Neural cell (in vitro differentiated cells): ENCODE data around the gene OGFOD3. TPM values are rescaled to one million over a fixed set of nuclear protein-coding genes. Genes with fewer than 3 reads are reported as not detected.

Experiments used
- H2AFZ ChIP-seq: fragments of 200-600, 300-800 bp; sonication (generic), shearing (Covaris generic); 2 replicates; pipeline ENCODE4 v1.6.0; 2014; ENCODE audit warnings: low read depth, mild to moderate bottlenecking, antibody characterized with exemption, low read length, moderate library complexity
- H3F3A ChIP-seq: fragments of 200-600 bp; shearing (Covaris generic); 2 replicates; pipeline ENCODE4 v1.6.1; 2016; ENCODE audit warnings: mild to moderate bottlenecking, moderate library complexity, mixed read lengths, antibody characterized with exemption, low read length; ENCODE audit not compliant: insufficient read depth, poor library complexity, severe bottlenecking
- H3K27ac ChIP-seq: fragments of 200-600, 300-800 bp; sonication (generic), shearing (Covaris generic); 2 replicates; pipeline ENCODE4 v1.5.1; 2014; ENCODE audit warnings: mild to moderate bottlenecking, low read length, moderate library complexity
- H3K27me3 ChIP-seq: fragments of 300-800, 200-600 bp; sonication (generic), shearing (Covaris generic); 2 replicates; pipeline ENCODE4 v1.6.0; 2014; ENCODE audit warnings: mild to moderate bottlenecking, low read depth, low read length, moderate library complexity; ENCODE audit not compliant: insufficient read depth
- H3K36me3 ChIP-seq: fragments of 300-800, 200-600 bp; sonication (generic), shearing (Covaris generic); 2 replicates; pipeline ENCODE4 v1.5.1; 2014; ENCODE audit warnings: mild to moderate bottlenecking, antibody characterized with exemption, low read length, moderate library complexity; ENCODE audit not compliant: insufficient read depth
- H3K4me2 ChIP-seq: fragments of 300-800, 200-600 bp; sonication (generic), shearing (Covaris generic); 2 replicates; pipeline ENCODE4 v1.6.0; 2014; ENCODE audit warnings: mild to moderate bottlenecking, low read length
- H3K4me3 ChIP-seq: fragments of 300-800, 200-600 bp; sonication (generic), shearing (Covaris generic); 2 replicates; pipeline ENCODE4 v1.5.1; 2014; ENCODE audit warnings: mild to moderate bottlenecking, low read length, moderate library complexity
- H3K79me2 ChIP-seq: fragments of 200-600 bp; shearing (Covaris generic); replicated peaks from 2 replicates; pipeline ENCODE4 v1.6.0; 2014; ENCODE audit warnings: mild to moderate bottlenecking, low read length, moderate library complexity; ENCODE audit not compliant: insufficient read depth
- H3K9ac ChIP-seq: fragments of 300-800, 200-600 bp; sonication (generic), shearing (Covaris generic); 2 replicates; pipeline ENCODE4 v1.6.1; 2016; ENCODE audit warnings: mild to moderate bottlenecking, low read length, mixed read lengths
- H3K9me2 ChIP-seq: fragments of 200-600 bp; shearing (Covaris generic); 2 replicates; pipeline ENCODE4 v1.6.1; 2016; ENCODE audit warnings: mild to moderate bottlenecking, low read length, mixed read lengths; ENCODE audit not compliant: insufficient read depth
- H3K9me3 ChIP-seq: fragments of 200-600, 300-800 bp; sonication (generic), shearing (Covaris generic); 2 replicates; pipeline ENCODE4 v1.6.1; 2016; ENCODE audit warnings: mild to moderate bottlenecking, mixed run types, low read length, moderate library complexity, mixed read lengths
- H4K20me1 ChIP-seq: fragments of 200-600 bp; shearing (Covaris generic); 2 replicates; pipeline ENCODE4 v1.6.1; 2016; ENCODE audit warnings: mild to moderate bottlenecking, mixed run types; ENCODE audit not compliant: insufficient read depth
- CTCF ChIP-seq: fragments of 450-650 bp; IDR thresholded peaks from 2 replicates; pipeline ENCODE4 v1.5.1; 2014; ENCODE audit warnings: antibody characterized with exemption, mild to moderate bottlenecking, moderate library complexity; ENCODE audit not compliant: poor library complexity, severe bottlenecking
- EP300 ChIP-seq: fragments of 450-650 bp; conservative IDR thresholded peaks from 2 replicates; pipeline ENCODE4 v1.6.1; 2014; ENCODE audit warnings: antibody characterized with exemption, mild to moderate bottlenecking, moderate library complexity; ENCODE audit not compliant: poor library complexity, severe bottlenecking
- EZH2 ChIP-seq: fragments of 200-600, 300-800 bp; shearing (Covaris generic), sonication (generic); IDR thresholded peaks from 2 replicates; pipeline ENCODE4 v1.6.1; 2014; ENCODE audit warnings: antibody characterized with exemption, low read length, borderline replicate concordance, mild to moderate bottlenecking; ENCODE audit not compliant: insufficient read depth, poor library complexity, severe bottlenecking
- MXI1 ChIP-seq: fragments of 450-650 bp; conservative IDR thresholded peaks from 2 replicates; pipeline ENCODE4 v1.6.1; 2014; ENCODE audit warnings: antibody characterized with exemption, mild to moderate bottlenecking; ENCODE audit not compliant: poor library complexity, severe bottlenecking
- POLR2AphosphoS5 ChIP-seq: IDR thresholded peaks from 2 replicates; pipeline ENCODE4 v1.6.1; 2012
- RAD21 ChIP-seq: fragments of 450-650 bp; conservative IDR thresholded peaks from 2 replicates; pipeline ENCODE4 v1.6.1; 2014; ENCODE audit warnings: antibody characterized with exemption, mild to moderate bottlenecking, moderate library complexity
- REST ChIP-seq: IDR thresholded peaks from 2 replicates; pipeline ENCODE4 v1.6.1; 2012; ENCODE audit warnings: borderline replicate concordance
- SMC3 ChIP-seq: fragments of 450-650 bp; conservative IDR thresholded peaks from 2 replicates; pipeline ENCODE4 v1.6.1; 2014; ENCODE audit warnings: antibody characterized with exemption, mild to moderate bottlenecking, moderate library complexity; ENCODE audit not compliant: poor library complexity
- TAF1 ChIP-seq: IDR thresholded peaks from 2 replicates; pipeline ENCODE4 v1.6.1; 2012; ENCODE audit warnings: low read depth
- polyA plus RNA-seq: library from polyadenylated mRNA; depleted of rRNA; stranded (reverse); fragments of >200 nt; gene quantifications from 2 replicates; pipeline ENCODE4 v1.2.3, GENCODE V29; 2014

OGFOD3 gene
- polyA plus RNA-seq, 1 donor from 2014 or later: 22.6 TPM

- Histone ChIP-seq H3K9me3 (no peaks in the 10 kb centered on the region), H3K27ac (no peak overlapping the region)
- TF ChIP-seq CTCF (no peak), REST (no peak), RAD21 (no peak)
Observed at GRCh38 chr17:82442643-82443464, 24.5 kb upstream of the OGFOD3 start.

GRCh38 chr17:82441691-82442487, 23.5 kb upstream of the OGFOD3 start:
- Histone ChIP-seq H3K9me3 (no peaks in the 10 kb centered on the region), H3K4me2 (no peak overlapping the region), H3K79me2 (no peaks in the 10 kb centered on the region), H3K4me3 (no peak overlapping the region), H4K20me1 (no peaks in the 10 kb centered on the region), H3K27me3 (no peaks in the 10 kb centered on the region), H3F3A (no peaks in the 10 kb centered on the region), H2AFZ (no peak overlapping the region), H3K9ac (no peak overlapping the region), H3K36me3 (no peaks in the 10 kb centered on the region), H3K27ac (no peak overlapping the region), H3K9me2 (no peaks in the 10 kb centered on the region)
- TF ChIP-seq EP300 (no peak), REST (no peak), MXI1 (no peak), TAF1 (no peak), EZH2 (no peak), RAD21 (no peak), POLR2AphosphoS5 (no peak), SMC3 (no peak), CTCF (no peak)

More at GRCh38 chr17:82442643-82443464, 24.5 kb upstream of the OGFOD3 start:
- H4K20me1 ChIP-seq: no peaks in the 10 kb centered on the region
- H3K4me3 ChIP-seq: no peak overlapping the region
- H3K27me3 ChIP-seq: no peaks in the 10 kb centered on the region
- no peaks in the 10 kb centered on the region for H3K79me2 ChIP-seq
- H3K9ac ChIP-seq: no peak overlapping the region
- no peak overlapping the region for H2AFZ ChIP-seq
- H3K9me2 ChIP-seq: no peaks in the 10 kb centered on the region
- H3K4me2 ChIP-seq: no peak overlapping the region
- no peaks in the 10 kb centered on the region for H3F3A ChIP-seq
- no peaks in the 10 kb centered on the region for H3K36me3 ChIP-seq
